Hepatocyte (in vitro differentiated cells): Measurements from ENCODE around the gene AVEN. TPM values are rescaled to one million over a fixed set of nuclear protein-coding genes. Genes with fewer than 3 reads are reported as not detected.

Experiments used
- DNase-seq: peaks from one replicate; pipeline ENCODE4 v3.0.0-alpha.2; 2016; ENCODE audit warnings: low spot score
- H2AFZ ChIP-seq: fragments of 200-600 bp; sonication (generic); 2 replicates; pipeline ENCODE4 v1.6.0; 2016; ENCODE audit warnings: antibody characterized with exemption, mild to moderate bottlenecking
- H3K27ac ChIP-seq: fragments of 200-600 bp; sonication (generic); 2 replicates; pipeline ENCODE4 v1.5.1; 2016; ENCODE audit warnings: mild to moderate bottlenecking
- H3K27me3 ChIP-seq: fragments of 200-600 bp; sonication (generic); 2 replicates; pipeline ENCODE4 v1.6.1; 2016
- H3K36me3 ChIP-seq: fragments of 200-600 bp; sonication (generic); replicated peaks from 2 replicates; pipeline ENCODE4 v1.5.1; 2016; ENCODE audit warnings: low read depth; ENCODE audit not compliant: insufficient read depth
- H3K4me1 ChIP-seq: fragments of 200-600 bp; sonication (generic); 2 replicates; pipeline ENCODE4 v1.5.1; 2016; ENCODE audit warnings: mild to moderate bottlenecking, moderate library complexity; ENCODE audit not compliant: insufficient read depth
- H3K4me2 ChIP-seq: fragments of 200-600 bp; sonication (generic); 2 replicates; pipeline ENCODE4 v1.6.0; 2016
- H3K4me3 ChIP-seq: fragments of 200-600 bp; sonication (generic); 2 replicates; pipeline ENCODE4 v1.5.1; 2016; ENCODE audit warnings: mild to moderate bottlenecking
- H3K79me2 ChIP-seq: fragments of 200-600 bp; sonication (generic); 2 replicates; pipeline ENCODE4 v1.6.0; 2017; ENCODE audit warnings: mild to moderate bottlenecking
- H3K9me2 ChIP-seq: fragments of 200-600 bp; sonication (generic); replicated peaks from 2 replicates; pipeline ENCODE4 v1.6.0; 2017; ENCODE audit warnings: mild to moderate bottlenecking; ENCODE audit not compliant: insufficient read depth
- H3K9me3 ChIP-seq: fragments of 200-600 bp; sonication (generic); 2 replicates; pipeline ENCODE4 v1.5.1; 2016; ENCODE audit warnings: low read depth, mild to moderate bottlenecking
- H4K20me1 ChIP-seq: fragments of 200-600 bp; sonication (generic); 2 replicates; pipeline ENCODE4 v1.6.0; 2016; ENCODE audit warnings: mild to moderate bottlenecking; ENCODE audit not compliant: insufficient read depth, poor library complexity, severe bottlenecking
- EZH2 ChIP-seq: fragments of 200-600 bp; sonication (generic); IDR thresholded peaks from 2 replicates; pipeline ENCODE4 v1.6.1; 2016; ENCODE audit warnings: antibody characterized with exemption, mild to moderate bottlenecking, borderline replicate concordance
- EZH2phosphoT487 ChIP-seq: fragments of 200-600 bp; sonication (generic); IDR thresholded peaks from one replicate; pipeline ENCODE4 v1.6.1; 2018; ENCODE audit warnings: antibody characterized with exemption, mild to moderate bottlenecking, low read depth, moderate library complexity; ENCODE audit not compliant: unreplicated experiment, severe bottlenecking
- WGBS: methylation state at CpG from one replicate; pipeline ENCODE4 v1.1.6; 2016; ENCODE audit warnings: low lambda C conversion rate; ENCODE audit errors: missing lambda C conversion rate; 5-methylcytosine and 5-hydroxymethylcytosine counted together
- polyA plus RNA-seq: library from polyadenylated mRNA; unstranded; fragments of >200 nt; fragmentation: Nextera tagmentation; extraction: Ambion mirVana; gene quantifications from 2 replicates; pipeline ENCODE4 v1.2.1, GENCODE V29; 2016
- total RNA-seq: library from RNA; depleted of rRNA; stranded (reverse); fragments of >200 nt; gene quantifications from 2 replicates; pipeline ENCODE4 v1.2.3, GENCODE V29; 2014
- TF ChIP-seq, protein P1 (sequence below): fragments of 200-600 bp; sonication (generic); IDR thresholded peaks from 2 replicates; pipeline ENCODE4 v1.5.1; 2016; ENCODE audit warnings: antibody characterized with exemption, mild to moderate bottlenecking; ENCODE audit not compliant: poor library complexity

AVEN gene
- total and polyA plus RNA-seq, 2 experiments from 2014 or later, result 14.8 to 16.4 TPM

DNA sequence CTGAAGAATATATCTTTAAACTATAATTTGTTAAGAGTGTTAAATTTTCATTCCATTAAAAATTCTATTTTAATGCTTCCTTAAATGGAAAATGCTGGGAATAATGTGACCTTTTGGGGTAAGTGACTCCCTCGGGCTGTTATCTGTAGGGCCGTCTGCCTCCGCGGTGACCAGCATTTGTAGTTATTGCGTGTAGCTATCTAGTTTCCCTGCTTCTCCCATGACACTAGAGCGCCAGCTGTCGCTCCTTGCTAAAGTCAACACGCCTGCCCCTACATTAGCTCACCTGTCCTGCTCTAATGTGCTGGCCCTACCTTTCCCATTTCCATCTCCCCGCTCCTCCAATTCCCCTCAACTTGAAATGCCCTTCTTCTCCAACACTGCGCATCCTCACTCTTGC, 83.1 kb downstream of the AVEN start:
- Histone ChIP-seq H3K4me1 (no peaks in the 10 kb centered on the region), H3K79me2 (no peaks in the 10 kb centered on the region), H3K4me3 (no peak overlapping the region), H3K36me3 (no peaks in the 10 kb centered on the region), H2AFZ (no peak overlapping the region), H3K9me2 (no peaks in the 10 kb centered on the region), H3K27me3 (no peaks in the 10 kb centered on the region), H3K4me2 (no peak overlapping the region), H3K9me3 (no peaks in the 10 kb centered on the region), H4K20me1 (no peaks in the 10 kb centered on the region), H3K27ac (no peak overlapping the region)
- no peak for DNase-seq
- WGBS, result 78% methylated on average over 10 of the region's 10 CpGs
- TF ChIP-seq, protein P1, sequence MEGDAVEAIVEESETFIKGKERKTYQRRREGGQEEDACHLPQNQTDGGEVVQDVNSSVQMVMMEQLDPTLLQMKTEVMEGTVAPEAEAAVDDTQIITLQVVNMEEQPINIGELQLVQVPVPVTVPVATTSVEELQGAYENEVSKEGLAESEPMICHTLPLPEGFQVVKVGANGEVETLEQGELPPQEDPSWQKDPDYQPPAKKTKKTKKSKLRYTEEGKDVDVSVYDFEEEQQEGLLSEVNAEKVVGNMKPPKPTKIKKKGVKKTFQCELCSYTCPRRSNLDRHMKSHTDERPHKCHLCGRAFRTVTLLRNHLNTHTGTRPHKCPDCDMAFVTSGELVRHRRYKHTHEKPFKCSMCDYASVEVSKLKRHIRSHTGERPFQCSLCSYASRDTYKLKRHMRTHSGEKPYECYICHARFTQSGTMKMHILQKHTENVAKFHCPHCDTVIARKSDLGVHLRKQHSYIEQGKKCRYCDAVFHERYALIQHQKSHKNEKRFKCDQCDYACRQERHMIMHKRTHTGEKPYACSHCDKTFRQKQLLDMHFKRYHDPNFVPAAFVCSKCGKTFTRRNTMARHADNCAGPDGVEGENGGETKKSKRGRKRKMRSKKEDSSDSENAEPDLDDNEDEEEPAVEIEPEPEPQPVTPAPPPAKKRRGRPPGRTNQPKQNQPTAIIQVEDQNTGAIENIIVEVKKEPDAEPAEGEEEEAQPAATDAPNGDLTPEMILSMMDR, result no peak
- TF ChIP-seq EZH2phosphoT487 (no peak), EZH2 (no peak)

DNA sequence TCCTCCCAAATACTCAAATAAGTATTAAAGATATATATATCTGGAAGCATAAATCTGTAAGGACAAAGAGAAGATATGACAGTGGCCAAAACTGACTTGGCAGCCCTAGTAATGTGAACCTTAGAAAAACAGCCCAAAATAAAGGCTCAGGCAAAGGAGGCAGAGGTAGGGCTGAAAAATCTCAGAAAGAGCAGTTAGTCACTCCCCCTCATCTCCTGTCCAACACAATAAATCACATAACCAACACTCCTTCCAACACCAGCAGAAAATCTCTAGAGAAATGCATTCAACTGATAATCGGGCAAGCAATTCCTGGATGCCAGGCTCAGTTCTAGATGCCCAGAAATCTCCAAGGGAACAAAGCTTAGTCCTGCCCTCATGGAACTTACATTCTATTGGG, 92.9 kb downstream of the AVEN start:
- DNase-seq, result no peak
- TF ChIP-seq, protein P1, result no peak
- TF ChIP-seq EZH2phosphoT487 (no peak), EZH2 (no peak)
- Histone ChIP-seq H3K9me2 (no peaks in the 10 kb centered on the region), H4K20me1 (no peaks in the 10 kb centered on the region), H2AFZ (no peak overlapping the region), H3K4me3 (no peak overlapping the region), H3K27ac (no peak overlapping the region), H3K27me3 (no peaks in the 10 kb centered on the region), H3K4me2 (no peak overlapping the region), H3K79me2 (no peaks in the 10 kb centered on the region), H3K4me1 (peaks cover 3% of the 10 kb centered on the region), H3K9me3 (no peaks in the 10 kb centered on the region), H3K36me3 (no peaks in the 10 kb centered on the region)
- WGBS, result 95% methylated on average over 1 of the region's 1 CpG

DNA sequence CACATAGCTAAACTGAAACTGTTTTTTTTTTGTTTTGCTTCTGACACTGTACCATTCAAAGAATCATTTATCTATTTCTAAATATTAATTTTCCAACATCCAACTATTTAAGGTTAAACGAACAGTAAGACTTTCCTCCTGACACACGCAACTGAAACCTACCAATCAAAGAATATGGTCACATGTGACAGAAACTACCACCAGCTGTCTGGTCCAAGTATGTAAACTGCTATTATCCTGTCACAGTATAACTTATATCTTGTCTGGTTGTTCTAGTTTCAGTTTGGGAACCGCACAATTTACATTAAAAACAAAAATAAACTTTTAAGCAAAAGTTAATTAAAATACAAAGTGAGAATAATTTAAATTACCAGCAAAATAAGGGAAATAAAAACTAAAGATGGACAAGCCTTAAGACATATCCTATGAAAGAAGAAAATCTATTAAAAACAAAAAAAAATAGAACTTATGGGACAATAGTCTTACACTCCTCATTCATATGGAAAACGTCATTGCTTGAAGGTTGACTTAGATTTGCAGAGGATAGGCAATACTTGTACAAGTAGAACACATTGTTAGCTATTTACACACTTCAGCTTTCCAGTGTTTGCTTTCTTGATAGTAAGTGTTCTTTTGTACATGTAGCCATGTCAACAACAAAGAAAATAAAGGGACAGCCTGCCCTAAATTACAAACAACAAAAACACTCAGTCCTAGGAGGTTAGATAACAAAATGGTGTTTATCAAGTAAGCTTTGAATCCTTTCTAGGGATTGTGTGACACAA, 97.5 kb downstream of the AVEN start:
- Histone ChIP-seq H3K4me2 (no peak overlapping the region), H3K36me3 (no peaks in the 10 kb centered on the region), H2AFZ (no peak overlapping the region), H3K4me1 (peaks cover 3% of the 10 kb centered on the region), H3K9me2 (no peaks in the 10 kb centered on the region), H4K20me1 (no peaks in the 10 kb centered on the region), H3K4me3 (no peak overlapping the region), H3K79me2 (no peaks in the 10 kb centered on the region), H3K9me3 (no peaks in the 10 kb centered on the region), H3K27ac (no peak overlapping the region), H3K27me3 (no peaks in the 10 kb centered on the region)
- no peak for DNase-seq
- TF ChIP-seq EZH2 (no peak), EZH2phosphoT487 (no peak)
- TF ChIP-seq, protein P1, result no peak
- 73% methylated on average over 4 of the region's 4 CpGs for WGBS
